A673 (cell line): Measurements from ENCODE around the gene CXCL8.

Source experiments
- EZH2 ChIP-seq: fragments of 200-600 bp; sonication (generic); IDR thresholded peaks from 2 replicates; pipeline ENCODE4 v1.6.1; 2017; ENCODE audit warnings: borderline replicate concordance, low read depth, mild to moderate bottlenecking, mixed read lengths, antibody characterized with exemption, low read length; ENCODE audit not compliant: poor library complexity, severe bottlenecking
- TF ChIP-seq, protein P1 (sequence below): fragments of 300-800, 200-600 bp; sonication (generic); conservative IDR thresholded peaks from 2 replicates; pipeline ENCODE4 v1.5.1; 2017; ENCODE audit warnings: low read depth, mild to moderate bottlenecking, antibody characterized with exemption, low read length, moderate library complexity, mixed read lengths

DNA sequence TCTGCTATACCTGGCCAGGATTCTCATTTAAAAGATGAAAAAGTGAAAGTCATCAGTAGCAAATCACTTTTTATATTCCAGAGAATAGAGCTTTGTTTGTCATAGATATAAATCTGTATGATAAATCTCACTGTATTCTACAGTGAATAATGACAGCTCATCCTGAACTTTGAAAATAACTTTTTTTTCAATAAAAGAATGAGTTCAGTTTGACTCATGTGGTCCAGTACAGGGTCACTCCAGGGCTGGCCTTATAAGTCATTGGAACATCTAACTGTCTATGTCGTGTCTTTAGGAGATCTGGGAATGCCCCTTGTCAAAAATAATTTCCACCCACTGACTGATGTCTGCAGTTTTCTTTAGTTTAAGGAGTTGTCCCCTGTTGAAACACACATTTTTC is 18.5 kb upstream of the CXCL8 start:
- TF ChIP-seq, protein P1, sequence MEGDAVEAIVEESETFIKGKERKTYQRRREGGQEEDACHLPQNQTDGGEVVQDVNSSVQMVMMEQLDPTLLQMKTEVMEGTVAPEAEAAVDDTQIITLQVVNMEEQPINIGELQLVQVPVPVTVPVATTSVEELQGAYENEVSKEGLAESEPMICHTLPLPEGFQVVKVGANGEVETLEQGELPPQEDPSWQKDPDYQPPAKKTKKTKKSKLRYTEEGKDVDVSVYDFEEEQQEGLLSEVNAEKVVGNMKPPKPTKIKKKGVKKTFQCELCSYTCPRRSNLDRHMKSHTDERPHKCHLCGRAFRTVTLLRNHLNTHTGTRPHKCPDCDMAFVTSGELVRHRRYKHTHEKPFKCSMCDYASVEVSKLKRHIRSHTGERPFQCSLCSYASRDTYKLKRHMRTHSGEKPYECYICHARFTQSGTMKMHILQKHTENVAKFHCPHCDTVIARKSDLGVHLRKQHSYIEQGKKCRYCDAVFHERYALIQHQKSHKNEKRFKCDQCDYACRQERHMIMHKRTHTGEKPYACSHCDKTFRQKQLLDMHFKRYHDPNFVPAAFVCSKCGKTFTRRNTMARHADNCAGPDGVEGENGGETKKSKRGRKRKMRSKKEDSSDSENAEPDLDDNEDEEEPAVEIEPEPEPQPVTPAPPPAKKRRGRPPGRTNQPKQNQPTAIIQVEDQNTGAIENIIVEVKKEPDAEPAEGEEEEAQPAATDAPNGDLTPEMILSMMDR = no peak
- TF ChIP-seq EZH2 = no peak
